H9 (cell line): ENCODE measurements around the gene ISG20L2. TPM values are rescaled to one million over a fixed set of nuclear protein-coding genes. Genes with fewer than 3 reads are reported as not detected.
A peak's percentile ranks its signal among the peaks of the same experiment; 100 is the strongest.

Experiments used
- DNase-seq: peaks from one replicate; pipeline ENCODE4 v3.0.0-alpha.2; 2017
- H2AFZ ChIP-seq: one replicate; pipeline ENCODE4 v1.6.1; 2013; ENCODE audit warnings: mild to moderate bottlenecking, low read length, control low read depth, moderate library complexity
- H2AK5ac ChIP-seq: 2 replicates; pipeline ENCODE4 v1.6.1; 2013; ENCODE audit warnings: low read length, control low read depth, mixed read lengths; ENCODE audit not compliant: insufficient read length
- H2BK120ac ChIP-seq: one replicate; pipeline ENCODE4 v1.6.1; 2013; ENCODE audit warnings: low read depth, mild to moderate bottlenecking, low read length, control low read depth, inconsistent platforms; ENCODE audit not compliant: poor library complexity, severe bottlenecking
- H2BK12ac ChIP-seq: 2 replicates; pipeline ENCODE4 v1.6.1; 2013; ENCODE audit warnings: low read length, control low read depth, mixed read lengths, low read depth; ENCODE audit not compliant: insufficient read length
- H2BK15ac ChIP-seq: 2 replicates; pipeline ENCODE4 v1.6.1; 2013; ENCODE audit warnings: low read depth, low read length, control low read depth
- H2BK20ac ChIP-seq: one replicate; pipeline ENCODE4 v1.6.1; 2013; ENCODE audit warnings: low read depth, mild to moderate bottlenecking, low read length, control low read depth, inconsistent platforms; ENCODE audit not compliant: poor library complexity, severe bottlenecking
- H2BK5ac ChIP-seq: 2 replicates; pipeline ENCODE4 v1.6.1; 2013; ENCODE audit warnings: low read length, control low read depth, mixed read lengths; ENCODE audit not compliant: insufficient read length
- H3K14ac ChIP-seq: 2 replicates; pipeline ENCODE4 v1.6.1; 2013; ENCODE audit warnings: low read length, control low read depth; ENCODE audit not compliant: insufficient read depth
- H3K18ac ChIP-seq: 2 replicates; pipeline ENCODE4 v1.6.1; 2013; ENCODE audit warnings: low read depth, mild to moderate bottlenecking, mixed read lengths, low read length, control low read depth; ENCODE audit not compliant: insufficient read length
- H3K23ac ChIP-seq: 2 replicates; pipeline ENCODE4 v1.6.1; 2013; ENCODE audit warnings: low read length, control low read depth, mixed read lengths, low read depth; ENCODE audit not compliant: insufficient read length
- H3K23me2 ChIP-seq: 2 replicates; pipeline ENCODE4 v1.6.1; 2013; ENCODE audit warnings: low read depth, mild to moderate bottlenecking, mixed read lengths, low read length, control low read depth; ENCODE audit not compliant: insufficient read length, poor library complexity, severe bottlenecking
- H3K27ac ChIP-seq: 2 replicates; pipeline ENCODE4 v1.5.1; 2013; ENCODE audit warnings: low read length, control low read depth, mixed read lengths, low read depth; ENCODE audit not compliant: insufficient read length
- H3K27me3 ChIP-seq: 2 replicates; pipeline ENCODE4 v1.6.1; 2013; ENCODE audit warnings: low read length, control low read depth, inconsistent platforms; ENCODE audit not compliant: insufficient read depth
- H3K4ac ChIP-seq: 2 replicates; pipeline ENCODE4 v1.6.1; 2013; ENCODE audit warnings: low read depth, mild to moderate bottlenecking, control low read depth, inconsistent platforms, low read length, moderate library complexity
- H3K4me1 ChIP-seq: 2 replicates; pipeline ENCODE4 v1.6.1; 2013; ENCODE audit warnings: low read length, control low read depth, inconsistent platforms; ENCODE audit not compliant: insufficient read depth
- H3K4me2 ChIP-seq: 2 replicates; pipeline ENCODE4 v1.6.1; 2013; ENCODE audit warnings: low read length, control low read depth, mixed read lengths; ENCODE audit not compliant: insufficient read length, insufficient read depth
- H3K56ac ChIP-seq: 2 replicates; pipeline ENCODE4 v1.6.1; 2013; ENCODE audit warnings: low read depth, mild to moderate bottlenecking, mixed read lengths, low read length, control low read depth; ENCODE audit not compliant: insufficient read length
- H3K79me1 ChIP-seq: 2 replicates; pipeline ENCODE4 v1.6.1; 2013; ENCODE audit warnings: low read depth, mild to moderate bottlenecking, moderate library complexity, low read length, control low read depth, inconsistent platforms; ENCODE audit not compliant: insufficient read depth, poor library complexity, severe bottlenecking
- H3K79me2 ChIP-seq: 2 replicates; pipeline ENCODE4 v1.6.1; 2013; ENCODE audit warnings: low read length, control low read depth, inconsistent platforms; ENCODE audit not compliant: insufficient read depth
- H3K9ac ChIP-seq: 2 replicates; pipeline ENCODE4 v1.6.1; 2013; ENCODE audit warnings: low read length, control low read depth, mixed read lengths; ENCODE audit not compliant: insufficient read length; ENCODE audit errors: extremely low read depth
- H3K9me3 ChIP-seq: one replicate; pipeline ENCODE4 v1.6.1; 2013; ENCODE audit warnings: low read depth, low read length, inconsistent platforms; ENCODE audit not compliant: control insufficient read depth
- H3T11ph ChIP-seq: one replicate; pipeline ENCODE4 v1.6.1; 2013; ENCODE audit warnings: mild to moderate bottlenecking, low read length, control low read depth, inconsistent platforms
- H4K20me1 ChIP-seq: one replicate; pipeline ENCODE4 v1.6.1; 2013; ENCODE audit not compliant: control insufficient read depth, insufficient read length, insufficient read depth
- H4K5ac ChIP-seq: 2 replicates; pipeline ENCODE4 v1.6.1; 2013; ENCODE audit warnings: low read depth, mild to moderate bottlenecking, mixed read lengths, low read length, control low read depth; ENCODE audit not compliant: insufficient read length
- H4K8ac ChIP-seq: replicated peaks from 2 replicates; pipeline ENCODE4 v1.6.1; 2013; ENCODE audit warnings: low read length, control low read depth, mixed read lengths, low read depth; ENCODE audit not compliant: insufficient read length
- H4K91ac ChIP-seq: 2 replicates; pipeline ENCODE4 v1.6.1; 2013; ENCODE audit warnings: low read depth, mild to moderate bottlenecking, moderate library complexity, mixed read lengths, low read length, control low read depth; ENCODE audit not compliant: insufficient read length
- H3K27ac Mint-ChIP-seq, 3 experiments: 2 replicates in 2 of 3; 3 replicates in 1 of 3; pipeline ENCODE4 v1.8.0; 2020 to 2021; ENCODE audit warnings: mixed read lengths in 3 of 3, mild to moderate bottlenecking in 1 of 3, moderate library complexity in 1 of 3
- H3K27me3 Mint-ChIP-seq: 2 replicates; pipeline ENCODE4 v1.8.0; 2021; ENCODE audit warnings: low read depth, mild to moderate bottlenecking, moderate library complexity, mixed read lengths
- H3K36me3 Mint-ChIP-seq, 3 experiments: 2 replicates in 2 of 3; 3 replicates in 1 of 3; pipeline ENCODE4 v1.8.0; 2020 to 2021; ENCODE audit warnings: low read depth in 3 of 3, mixed read lengths in 3 of 3; ENCODE audit not compliant: insufficient read depth in 1 of 3
- H3K4me1 Mint-ChIP-seq, 2 experiments: 2 replicates each; pipeline ENCODE4 v1.8.0; 2020; ENCODE audit warnings: mixed read lengths in 2 of 2
- H3K4me3 Mint-ChIP-seq, 2 experiments: 2 replicates in 1 of 2; 3 replicates in 1 of 2; pipeline ENCODE4 v1.8.0; 2020 to 2021; ENCODE audit warnings: mild to moderate bottlenecking in 2 of 2, mixed read lengths in 2 of 2, moderate library complexity in 1 of 2
- H3K9me3 Mint-ChIP-seq, 2 experiments: 2 replicates in 1 of 2; 3 replicates in 1 of 2; pipeline ENCODE4 v1.8.0; 2020; ENCODE audit warnings: mild to moderate bottlenecking in 2 of 2, mixed read lengths in 2 of 2, moderate library complexity in 1 of 2
- CTCF ChIP-seq: fragments of 200-600 bp; sonication (generic); conservative IDR thresholded peaks from 3 replicates; pipeline ENCODE4 v1.8.0; 2021; ENCODE audit warnings: antibody characterized with exemption, mild to moderate bottlenecking
- whole genome bisulfite sequencing: extraction: QIAGEN DNeasy Blood & Tissue Kit; methylation state at CpG from one replicate; pipeline ENCODE4 v1.1.7; 2013; ENCODE audit warnings: missing lambda C conversion rate, low lambda C conversion rate, mixed read lengths; ENCODE audit not compliant: insufficient read length; ENCODE audit errors: extremely low coverage; 5-methylcytosine and 5-hydroxymethylcytosine counted together
- total RNA-seq: library from RNA; stranded (reverse); gene quantifications from 2 replicates; pipeline ENCODE4 v1.2.1, GENCODE V29; 2021

The ISG20L2 gene
- total RNA-seq, 1 experiment from 2014 or later, result 57.6 TPM

DNA sequence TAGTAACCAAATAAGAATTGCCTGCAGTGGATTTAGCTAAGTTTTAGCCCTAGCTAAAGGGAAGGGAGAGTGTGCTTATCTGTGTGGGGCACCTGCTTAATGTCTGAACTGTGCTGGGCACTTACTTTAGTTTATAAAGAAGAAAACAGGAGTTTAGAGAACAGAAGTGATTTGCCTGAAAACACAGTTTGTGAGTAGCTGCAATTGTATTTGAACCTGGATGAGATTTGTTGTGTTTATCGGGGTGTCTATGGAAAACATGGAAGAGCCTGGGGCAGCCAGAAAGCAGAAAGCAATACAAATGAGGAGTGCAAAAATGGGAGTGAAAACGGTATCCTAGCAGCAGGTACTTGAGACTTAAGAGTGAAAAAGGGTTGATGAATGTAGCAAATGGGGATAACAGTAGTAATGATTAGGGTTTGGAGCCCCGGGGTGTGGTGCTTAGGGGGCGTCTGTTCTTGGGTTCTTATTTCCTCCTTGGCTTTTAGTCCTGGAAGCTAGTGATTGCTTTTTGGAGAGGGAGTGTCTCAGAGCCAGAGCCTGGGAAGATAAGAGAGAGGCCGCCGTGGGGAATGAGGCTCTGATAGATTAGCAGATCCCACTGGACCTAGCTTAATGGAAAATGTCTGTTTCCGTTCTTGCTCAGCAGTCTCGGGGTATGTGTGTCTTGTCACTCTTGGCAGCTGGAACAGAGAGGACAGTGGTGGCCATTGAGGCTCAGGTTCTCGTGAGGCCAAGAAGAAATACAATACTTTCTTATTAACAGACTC is 44.3 kb upstream of the ISG20L2 start:
- Histone ChIP-seq H4K5ac (no peak overlapping the region), H3K23me2 (peaks cover 11% of the 10 kb centered on the region), H3K9me3 (no peaks in the 10 kb centered on the region), H3K4ac (no peak overlapping the region), H3K27ac (no peak overlapping the region), H4K20me1 (no peaks in the 10 kb centered on the region), H3K79me2 (peaks cover 43% of the 10 kb centered on the region), H3K4me1 (no peaks in the 10 kb centered on the region), H2BK15ac (no peak overlapping the region), H4K8ac (no peak overlapping the region), H2BK20ac (no peak overlapping the region), H2AFZ (no peak overlapping the region), H3K23ac (no peak overlapping the region), H3K56ac (no peak overlapping the region), H3K9ac (no peak overlapping the region), H2AK5ac (no peak overlapping the region), H3K4me2 (no peak overlapping the region), H3K79me1 (peaks cover 19% of the 10 kb centered on the region), H3K18ac (no peak overlapping the region), H3K27me3 (no peaks in the 10 kb centered on the region), H3T11ph (no peak overlapping the region), H2BK120ac (no peak overlapping the region), H3K14ac (no peak overlapping the region), H2BK12ac (no peak overlapping the region), H2BK5ac (no peak overlapping the region), H4K91ac (no peak overlapping the region)
- TF ChIP-seq CTCF, result no peak
- Mint-ChIP-seq H3K27me3 (no peaks in the 10 kb centered on the region), H3K27ac (peak overlapping the region in 1 of 3 experiments; percentile 10; a peak in 3 of 7 replicates), H3K4me1 (peaks cover 24 to 33% of the 10 kb centered on the region in 2 experiments), H3K36me3 (peaks cover 14 to 44% (median 30%) of the 10 kb centered on the region in 3 experiments), H3K4me3 (no peak overlapping the region), H3K9me3 (no peaks in the 10 kb centered on the region)
- no CpG with 5 or more reads among the region's 9 CpGs for WGBS
- no peak for DNase-seq
